GM12878 (cell line): ENCODE data around the gene SBF2.

Experiments
- CBFB ChIP-seq: IDR thresholded peaks from 2 replicates; pipeline ENCODE4 v1.6.1; 2016; ENCODE audit warnings: antibody characterized with exemption, low read depth
- CHD1 ChIP-seq: IDR thresholded peaks from 2 replicates; pipeline ENCODE4 v1.6.1; 2012; ENCODE audit warnings: low read depth, low read length, improper control_type of control experiment
- EZH2 ChIP-seq: IDR thresholded peaks from 2 replicates; pipeline ENCODE4 v1.6.1; 2012; ENCODE audit warnings: low read depth, mild to moderate bottlenecking, control low read depth, inconsistent platforms, low read length, borderline replicate concordance; ENCODE audit not compliant: control insufficient read depth
- SMC3 ChIP-seq: IDR thresholded peaks from 2 replicates; pipeline ENCODE4 v1.6.1; 2011; ENCODE audit warnings: low read length, improper control_type of control experiment, borderline replicate concordance
- ZNF274 ChIP-seq: IDR thresholded peaks from one replicate; pipeline ENCODE4 v1.8.0; 2011; ENCODE audit not compliant: insufficient read length, insufficient read depth
- TF ChIP-seq, protein P1 (sequence below), 3 experiments: IDR thresholded peaks in 2 of 3; conservative IDR thresholded peaks in 1 of 3; 2 replicates each; pipeline ENCODE4 v1.5.1; 2011; ENCODE audit warnings: low read depth in 3 of 3, low read length in 3 of 3, mild to moderate bottlenecking in 3 of 3, control low read depth in 2 of 3, moderate library complexity in 2 of 3, inconsistent platforms in 1 of 3, mixed read lengths in 1 of 3; ENCODE audit not compliant: control insufficient read depth in 2 of 3, insufficient read depth in 1 of 3; ENCODE audit errors: extremely low read depth in 1 of 3
- TF ChIP-seq, protein P2 (sequence below): fragments of 450-650 bp; IDR thresholded peaks from 2 replicates; pipeline ENCODE4 v1.6.1; 2014; ENCODE audit warnings: mild to moderate bottlenecking
- TF ChIP-seq, protein P3 (sequence below): IDR thresholded peaks from 2 replicates; pipeline ENCODE4 v1.6.1; 2011; ENCODE audit warnings: low read depth, low read length, improper control_type of control experiment, borderline replicate concordance

DNA sequence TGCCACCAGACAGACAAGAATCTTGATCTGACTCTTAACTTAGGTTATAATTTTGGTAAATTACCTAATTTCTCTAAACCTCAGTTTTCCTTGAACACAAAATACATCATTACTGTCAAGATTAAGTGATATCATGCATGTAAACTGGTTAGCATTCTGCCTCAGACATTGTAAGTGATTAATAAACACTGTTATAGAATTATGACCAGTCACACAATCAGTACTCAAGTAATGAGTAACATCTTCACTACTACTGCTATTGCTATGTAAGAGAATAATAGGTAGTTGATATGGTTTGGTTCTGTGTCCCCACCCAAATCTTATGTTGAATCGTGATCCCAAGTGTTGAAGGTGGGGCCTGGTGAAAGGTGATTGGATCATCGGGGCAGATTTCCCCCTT, 218.9 kb downstream of the SBF2 start:
- TF ChIP-seq, protein P1, sequence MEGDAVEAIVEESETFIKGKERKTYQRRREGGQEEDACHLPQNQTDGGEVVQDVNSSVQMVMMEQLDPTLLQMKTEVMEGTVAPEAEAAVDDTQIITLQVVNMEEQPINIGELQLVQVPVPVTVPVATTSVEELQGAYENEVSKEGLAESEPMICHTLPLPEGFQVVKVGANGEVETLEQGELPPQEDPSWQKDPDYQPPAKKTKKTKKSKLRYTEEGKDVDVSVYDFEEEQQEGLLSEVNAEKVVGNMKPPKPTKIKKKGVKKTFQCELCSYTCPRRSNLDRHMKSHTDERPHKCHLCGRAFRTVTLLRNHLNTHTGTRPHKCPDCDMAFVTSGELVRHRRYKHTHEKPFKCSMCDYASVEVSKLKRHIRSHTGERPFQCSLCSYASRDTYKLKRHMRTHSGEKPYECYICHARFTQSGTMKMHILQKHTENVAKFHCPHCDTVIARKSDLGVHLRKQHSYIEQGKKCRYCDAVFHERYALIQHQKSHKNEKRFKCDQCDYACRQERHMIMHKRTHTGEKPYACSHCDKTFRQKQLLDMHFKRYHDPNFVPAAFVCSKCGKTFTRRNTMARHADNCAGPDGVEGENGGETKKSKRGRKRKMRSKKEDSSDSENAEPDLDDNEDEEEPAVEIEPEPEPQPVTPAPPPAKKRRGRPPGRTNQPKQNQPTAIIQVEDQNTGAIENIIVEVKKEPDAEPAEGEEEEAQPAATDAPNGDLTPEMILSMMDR (IDR thresholded peaks at IDR 0.05 in 2 of 3, conservative IDR thresholded peaks at IDR 0.05 in 1 of 3; ENCODE audit: control insufficient read depth in 2 of 3, extremely low read depth in 1 of 3, insufficient read depth in 1 of 3, low read depth in 3 of 3, low read length in 3 of 3) = no peak
- TF ChIP-seq SMC3 = no peak
- no peak for TF ChIP-seq ZNF274
- TF ChIP-seq, protein P2, sequence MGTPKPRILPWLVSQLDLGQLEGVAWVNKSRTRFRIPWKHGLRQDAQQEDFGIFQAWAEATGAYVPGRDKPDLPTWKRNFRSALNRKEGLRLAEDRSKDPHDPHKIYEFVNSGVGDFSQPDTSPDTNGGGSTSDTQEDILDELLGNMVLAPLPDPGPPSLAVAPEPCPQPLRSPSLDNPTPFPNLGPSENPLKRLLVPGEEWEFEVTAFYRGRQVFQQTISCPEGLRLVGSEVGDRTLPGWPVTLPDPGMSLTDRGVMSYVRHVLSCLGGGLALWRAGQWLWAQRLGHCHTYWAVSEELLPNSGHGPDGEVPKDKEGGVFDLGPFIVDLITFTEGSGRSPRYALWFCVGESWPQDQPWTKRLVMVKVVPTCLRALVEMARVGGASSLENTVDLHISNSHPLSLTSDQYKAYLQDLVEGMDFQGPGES = no peak
- TF ChIP-seq CHD1 = no peak
- TF ChIP-seq, protein P3, sequence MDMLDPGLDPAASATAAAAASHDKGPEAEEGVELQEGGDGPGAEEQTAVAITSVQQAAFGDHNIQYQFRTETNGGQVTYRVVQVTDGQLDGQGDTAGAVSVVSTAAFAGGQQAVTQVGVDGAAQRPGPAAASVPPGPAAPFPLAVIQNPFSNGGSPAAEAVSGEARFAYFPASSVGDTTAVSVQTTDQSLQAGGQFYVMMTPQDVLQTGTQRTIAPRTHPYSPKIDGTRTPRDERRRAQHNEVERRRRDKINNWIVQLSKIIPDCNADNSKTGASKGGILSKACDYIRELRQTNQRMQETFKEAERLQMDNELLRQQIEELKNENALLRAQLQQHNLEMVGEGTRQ = no peak
- no peak for TF ChIP-seq CBFB
- TF ChIP-seq EZH2 = no peak
